Naive B cell (primary cell): ENCODE measurements around the gene NOB1. TPM values are rescaled to one million over a fixed set of nuclear protein-coding genes. Genes with fewer than 3 reads are reported as not detected.
A peak's percentile ranks its signal among the peaks of the same experiment; 100 is the strongest.

Source experiments
- ATAC-seq, 2 donors: fragments of 150-1000 bp; cut with Tn5 transposase; 2 replicates each; pipeline ENCODE4 v1.10.0; 2021; ENCODE audit warnings: low read depth in 2 of 2, mild to moderate bottlenecking in 2 of 2, moderate library complexity in 2 of 2
- DNase-seq: peaks from one replicate; pipeline ENCODE4 v3.0.0; 2022
- H3K27ac Mint-ChIP-seq, 6 donors: one replicate each; pipeline ENCODE4 v1.8.0; 2020 to 2022; ENCODE audit warnings: mild to moderate bottlenecking in 6 of 6, mixed read lengths in 6 of 6, moderate library complexity in 5 of 6, inconsistent platforms in 2 of 6
- H3K27me3 Mint-ChIP-seq, 3 donors: one replicate each; pipeline ENCODE4 v1.8.0; 2021 to 2022; ENCODE audit warnings: mixed read lengths in 3 of 3, mild to moderate bottlenecking in 1 of 3
- H3K36me3 Mint-ChIP-seq, 2 donors: one replicate each; pipeline ENCODE4 v1.8.0; 2020 to 2022; ENCODE audit warnings: mixed read lengths in 2 of 2, inconsistent platforms in 1 of 2, mild to moderate bottlenecking in 1 of 2
- H3K4me1 Mint-ChIP-seq, 3 donors: one replicate each; pipeline ENCODE4 v1.8.0; 2020 to 2022; ENCODE audit warnings: mixed read lengths in 3 of 3, inconsistent platforms in 1 of 3, mild to moderate bottlenecking in 1 of 3, moderate library complexity in 1 of 3
- H3K4me3 Mint-ChIP-seq, 8 donors: one replicate each; pipeline ENCODE4 v1.8.0; 2020 to 2022; ENCODE audit warnings: mild to moderate bottlenecking in 8 of 8, mixed read lengths in 8 of 8, moderate library complexity in 8 of 8, inconsistent platforms in 2 of 8
- H3K9me3 Mint-ChIP-seq, 7 donors: one replicate each; pipeline ENCODE4 v1.8.0; 2020 to 2022; ENCODE audit warnings: mixed read lengths in 7 of 7, mild to moderate bottlenecking in 5 of 7, inconsistent platforms in 2 of 7, moderate library complexity in 1 of 7
- polyA plus RNA-seq, 6 donors: library from polyadenylated mRNA; unstranded; fragments of 300-500 nt; fragmentation: Illumina TruSeq; gene quantifications; one replicate each; pipeline ENCODE4 v1.2.3, GENCODE V29; 2021; ENCODE audit warnings: low read depth in 6 of 6

NOB1 gene
- polyA plus RNA-seq, 6 donors from 2014 or later = 11.4 to 50.7 (median 45.0) TPM

- Mint-ChIP-seq H3K4me3 (peak overlapping the region in 7 of 8 donors; percentile 6 to 99 (median 51)), H3K27ac (peak overlapping the region in 4 of 6 donors; percentile 21 to 67 (median 56)), H3K9me3 (no peaks in the 10 kb centered on the region), H3K4me1 (peaks cover 12 to 21% (median 15%) of the 10 kb centered on the region in 3 donors), H3K36me3 (no peaks in the 10 kb centered on the region), H3K27me3 (no peaks in the 10 kb centered on the region)
- ATAC-seq (no peak), DNase-seq (no peak)
These were observed 29.7 kb downstream of the NOB1 start for GRCh38 chr16:69724981-69725479.

- Mint-ChIP-seq H3K4me3 (peak overlapping the region in 4 of 8 donors; percentile 12 to 60 (median 40)), H3K4me1 (peaks cover 12 to 21% (median 15%) of the 10 kb centered on the region in 3 donors), H3K9me3 (peaks cover 0 to 2% (median 0%) of the 10 kb centered on the region in 7 donors), H3K27me3 (no peaks in the 10 kb centered on the region), H3K36me3 (no peaks in the 10 kb centered on the region), H3K27ac (peak overlapping the region in 1 of 6 donors; percentile 67)
- ATAC-seq (no peak), DNase-seq (no peak)
These were observed 30.3 kb downstream of the NOB1 start for GRCh38 chr16:69724414-69724873.

GRCh38 chr16:69721441-69721957 lies 33.2 kb downstream of the NOB1 start:
- peak overlapping the region in 1 of 6 donors; percentile 59 for H3K27ac Mint-ChIP-seq
- no peak overlapping the region for H3K4me3 Mint-ChIP-seq
- H3K9me3 Mint-ChIP-seq = peaks cover 0 to 2% (median 0%) of the 10 kb centered on the region in 7 donors
- H3K36me3 Mint-ChIP-seq = no peaks in the 10 kb centered on the region
- H3K4me1 Mint-ChIP-seq = peaks cover 4 to 12% (median 8%) of the 10 kb centered on the region in 3 donors
- no peak for DNase-seq
- no peaks in the 10 kb centered on the region for H3K27me3 Mint-ChIP-seq
- ATAC-seq = no peak

GRCh38 chr16:69720822-69721430 lies 33.8 kb downstream of the NOB1 start:
- H3K4me3 Mint-ChIP-seq = peak overlapping the region in 1 of 8 donors; percentile 35
- H3K27ac Mint-ChIP-seq = peak overlapping the region in 1 of 6 donors; percentile 20
- no peaks in the 10 kb centered on the region for H3K36me3 Mint-ChIP-seq
- ATAC-seq = no peak
- no peaks in the 10 kb centered on the region for H3K27me3 Mint-ChIP-seq
- H3K9me3 Mint-ChIP-seq = peaks cover 0 to 2% (median 0%) of the 10 kb centered on the region in 7 donors
- DNase-seq = no peak
- peaks cover 0 to 6% (median 2%) of the 10 kb centered on the region in 3 donors for H3K4me1 Mint-ChIP-seq

- peaks cover 0 to 2% (median 0%) of the 10 kb centered on the region in 7 donors for H3K9me3 Mint-ChIP-seq
- peak overlapping the region in 2 of 6 donors; percentile 56 to 63 for H3K27ac Mint-ChIP-seq
- no peaks in the 10 kb centered on the region for H3K27me3 Mint-ChIP-seq
- no peak for DNase-seq
- H3K4me1 Mint-ChIP-seq = peaks cover 0 to 2% (median 0%) of the 10 kb centered on the region in 3 donors
- ATAC-seq = no peak
- H3K36me3 Mint-ChIP-seq = no peaks in the 10 kb centered on the region
- no peak overlapping the region for H3K4me3 Mint-ChIP-seq
These were observed 36.5 kb downstream of the NOB1 start for GRCh38 chr16:69718111-69718764.

- Mint-ChIP-seq H3K36me3 (no peaks in the 10 kb centered on the region), H3K27me3 (no peaks in the 10 kb centered on the region), H3K4me3 (no peak overlapping the region), H3K9me3 (peaks cover 0 to 2% (median 0%) of the 10 kb centered on the region in 7 donors), H3K4me1 (no peaks in the 10 kb centered on the region), H3K27ac (no peak overlapping the region)
- DNase-seq = no peak
- no peak for ATAC-seq
These were observed 37.7 kb downstream of the NOB1 start for GRCh38 chr16:69717066-69717465.

- no peak for DNase-seq
- no peak for ATAC-seq
- no peaks in the 10 kb centered on the region for H3K9me3 Mint-ChIP-seq
- no peak overlapping the region for H3K4me3 Mint-ChIP-seq
- H3K36me3 Mint-ChIP-seq = no peaks in the 10 kb centered on the region
- H3K27ac Mint-ChIP-seq = no peak overlapping the region
- H3K4me1 Mint-ChIP-seq = peaks cover 0 to 4% (median 0%) of the 10 kb centered on the region in 3 donors
- no peaks in the 10 kb centered on the region for H3K27me3 Mint-ChIP-seq
These were observed 41.7 kb downstream of the NOB1 start for GRCh38 chr16:69712914-69713581.

- Mint-ChIP-seq H3K36me3 (no peaks in the 10 kb centered on the region), H3K4me1 (peaks cover 0 to 4% (median 0%) of the 10 kb centered on the region in 3 donors), H3K27ac (no peak overlapping the region), H3K9me3 (no peaks in the 10 kb centered on the region), H3K27me3 (no peaks in the 10 kb centered on the region), H3K4me3 (no peak overlapping the region)
- no peak for DNase-seq
- no peak for ATAC-seq
These were observed 42.4 kb downstream of the NOB1 start for GRCh38 chr16:69712277-69712676.

- ATAC-seq = no peak
- Mint-ChIP-seq H3K4me1 (peaks cover 0 to 4% (median 0%) of the 10 kb centered on the region in 3 donors), H3K9me3 (no peaks in the 10 kb centered on the region), H3K4me3 (no peak overlapping the region), H3K27me3 (no peaks in the 10 kb centered on the region), H3K27ac (peak overlapping the region in 1 of 6 donors; percentile 22), H3K36me3 (no peaks in the 10 kb centered on the region)
- no peak for DNase-seq
These were observed 43.5 kb downstream of the NOB1 start for GRCh38 chr16:69711115-69711740.

GRCh38 chr16:69709456-69710084 lies 45.2 kb downstream of the NOB1 start:
- H3K4me1 Mint-ChIP-seq = peaks cover 0 to 4% (median 0%) of the 10 kb centered on the region in 3 donors
- H3K36me3 Mint-ChIP-seq = no peaks in the 10 kb centered on the region
- peak; percentile 39 for DNase-seq
- H3K27ac Mint-ChIP-seq = peak overlapping the region in 2 of 6 donors; percentile 31 to 51
- no peaks in the 10 kb centered on the region for H3K9me3 Mint-ChIP-seq
- no peaks in the 10 kb centered on the region for H3K27me3 Mint-ChIP-seq
- peak in 1 of 2 donors; percentile 46 for ATAC-seq
- H3K4me3 Mint-ChIP-seq = no peak overlapping the region

- Mint-ChIP-seq H3K9me3 (no peaks in the 10 kb centered on the region), H3K4me3 (peak overlapping the region in 1 of 8 donors; percentile 0), H3K27ac (peak overlapping the region in 2 of 6 donors; percentile 1 to 91)
These were observed 46.6 kb downstream of the NOB1 start for GRCh38 chr16:69707920-69708683.

GRCh38 chr16:69706975-69707340 lies 47.8 kb downstream of the NOB1 start:
- Mint-ChIP-seq H3K27me3 (no peaks in the 10 kb centered on the region), H3K27ac (peak overlapping the region in 1 of 6 donors; percentile 28), H3K4me1 (peaks cover 0 to 4% (median 0%) of the 10 kb centered on the region in 3 donors)

More at GRCh38 chr16:69707920-69708683, 46.6 kb downstream of the NOB1 start:
- no peak for ATAC-seq
- Mint-ChIP-seq H3K36me3 (no peaks in the 10 kb centered on the region), H3K27me3 (no peaks in the 10 kb centered on the region), H3K4me1 (peaks cover 0 to 4% (median 0%) of the 10 kb centered on the region in 3 donors)
- DNase-seq = no peak

More at GRCh38 chr16:69706975-69707340, 47.8 kb downstream of the NOB1 start:
- no peak for DNase-seq
- Mint-ChIP-seq H3K4me3 (no peak overlapping the region), H3K36me3 (no peaks in the 10 kb centered on the region), H3K9me3 (no peaks in the 10 kb centered on the region)
- no peak for ATAC-seq
